Frontal cortex (tissue), 4 donors: ENCODE data around the gene EIF5B. TPM values are rescaled to one million over a fixed set of nuclear protein-coding genes. Genes with fewer than 3 reads are reported as not detected.

ENCODE experiments used
- DNase-seq, 2 donors: peaks; one replicate each; pipeline ENCODE4 v3.0.0; 2012; ENCODE audit warnings: low spot score in 2 of 2
- FAIRE-seq: peaks from 2 replicates; lab custom pipeline; 2012; peaks lifted over from hg19 to GRCh38; lab: Jason Lieb, UNC
- total RNA-seq: library from RNA; depleted of rRNA; stranded (reverse); fragments of >200 nt; gene quantifications from one replicate; pipeline ENCODE4 v1.2.3, GENCODE V29; 2014
- donor health status: control.
- donor health status: control.
- donor health status: control.

Gene EIF5B
- total RNA-seq, 1 donor from 2014 or later: 13.0 TPM

DNA sequence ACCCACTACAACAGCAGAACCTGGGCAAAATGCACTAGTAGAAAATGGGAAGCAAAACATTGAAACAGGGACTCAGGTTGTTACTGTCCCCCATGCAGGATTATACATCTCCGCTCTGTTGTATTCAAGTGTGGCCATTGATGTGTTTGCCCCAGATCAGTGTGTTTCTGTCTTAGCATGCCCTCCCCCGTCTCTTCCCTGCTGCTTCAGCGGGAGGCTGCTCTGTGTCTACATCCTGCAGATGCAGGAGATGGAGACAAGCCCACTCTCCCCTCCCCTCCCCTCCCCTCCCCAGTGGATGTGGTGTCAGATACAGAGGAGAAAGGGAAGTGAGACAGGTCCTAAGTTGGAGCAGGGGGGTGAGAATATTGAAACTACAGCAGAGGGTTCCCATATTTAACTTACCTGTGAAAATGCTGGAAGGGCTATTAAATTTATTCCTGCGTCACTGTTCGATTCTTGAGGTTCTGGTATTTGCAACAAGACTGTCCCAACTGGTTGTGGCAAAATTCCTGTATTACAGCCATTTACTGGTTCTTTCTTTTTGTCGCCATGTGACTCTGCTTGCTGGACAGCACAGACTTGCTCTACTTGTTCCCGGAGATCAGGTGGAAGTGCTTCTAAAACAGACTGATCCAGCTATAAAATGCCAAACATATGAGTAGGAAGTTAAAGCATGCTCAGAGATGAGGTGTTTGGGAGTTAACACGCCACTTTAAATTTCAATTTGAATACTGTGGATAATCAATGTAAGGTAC, 67.0 kb downstream of the EIF5B start:
- DNase-seq (no peak), FAIRE-seq (no peak)

DNA sequence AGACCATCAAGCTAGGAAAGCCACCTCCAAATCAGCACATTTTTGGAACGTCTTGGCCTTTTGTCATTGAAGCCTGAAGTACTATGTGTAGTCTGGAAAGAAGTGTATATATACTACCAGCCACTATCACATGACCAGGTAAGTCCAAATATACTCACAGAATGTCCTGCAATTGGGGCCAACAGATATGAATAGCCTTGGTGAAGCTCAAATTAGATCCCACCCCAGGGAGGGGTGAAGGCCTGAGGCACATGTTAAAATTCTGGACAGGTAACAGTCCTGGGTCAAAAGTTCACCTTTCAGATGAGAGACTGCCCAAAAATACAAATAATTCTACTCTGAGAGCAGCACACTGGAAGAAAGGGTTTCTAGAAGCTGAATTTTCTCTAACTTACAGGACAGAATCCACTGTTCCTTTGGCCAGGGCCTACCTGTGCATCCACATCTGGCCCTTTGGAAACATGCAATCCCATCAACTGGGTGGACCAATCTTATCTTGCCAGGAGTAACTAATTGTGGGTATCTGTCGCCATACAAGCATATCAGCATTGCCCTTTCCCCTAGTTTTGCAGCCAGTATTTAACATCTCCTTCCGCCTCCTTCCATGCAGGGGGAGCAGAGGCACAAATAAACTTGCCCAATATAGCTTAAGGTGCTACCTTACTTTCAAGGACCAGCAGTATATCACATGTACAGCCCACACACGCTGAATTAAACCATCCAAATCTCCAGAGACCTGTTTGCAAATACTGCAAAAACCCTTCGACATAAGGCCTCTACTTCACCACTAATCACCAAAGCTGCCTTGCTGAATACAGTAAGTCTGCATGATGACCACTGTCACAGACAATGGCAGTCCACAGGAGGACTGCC, 67.8 kb downstream of the EIF5B start:
- FAIRE-seq: no peak
- no peak for DNase-seq

DNA sequence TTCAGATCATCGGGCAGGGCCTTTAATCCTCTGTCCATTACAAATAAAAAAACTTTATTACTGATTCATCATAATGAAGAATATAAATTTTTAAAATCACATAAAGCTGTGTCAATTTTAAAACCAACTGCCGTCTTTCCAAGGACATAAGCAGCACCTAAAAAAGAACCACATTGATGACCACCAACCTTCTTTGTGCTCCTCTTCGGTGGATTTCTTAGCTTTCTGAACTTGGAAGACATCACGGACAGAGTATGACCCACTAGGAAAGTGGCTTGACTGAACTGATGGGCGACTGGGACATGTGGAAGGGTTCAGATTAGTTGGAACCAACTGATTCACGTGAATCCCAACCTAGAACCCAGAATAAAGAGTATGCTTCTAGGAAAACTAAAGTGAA, 68.9 kb downstream of the EIF5B start:
- FAIRE-seq: no peak

DNA sequence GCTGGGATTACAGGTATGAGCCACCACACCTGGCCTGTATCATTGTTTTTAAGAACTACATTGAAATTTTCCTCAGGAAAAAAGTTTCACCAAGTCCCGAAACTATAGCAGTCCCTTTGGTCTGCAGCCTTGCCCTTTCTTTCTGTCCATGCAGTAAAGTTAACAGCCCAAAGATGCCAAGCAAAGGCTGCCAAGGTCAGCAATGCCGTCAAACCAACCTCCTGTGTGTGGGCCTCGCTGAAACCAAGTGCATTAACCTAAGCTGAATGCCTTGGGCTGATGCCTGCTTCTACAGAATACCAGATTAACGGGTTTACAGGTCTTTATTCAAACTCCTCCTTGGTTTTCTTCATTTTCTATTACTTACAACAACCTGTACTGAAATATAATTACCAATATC, 73.1 kb downstream of the EIF5B start:
- FAIRE-seq (no peak), DNase-seq (no peak)

More for the DNA sequence above, 68.9 kb downstream of the EIF5B start:
- no peak for DNase-seq

DNA sequence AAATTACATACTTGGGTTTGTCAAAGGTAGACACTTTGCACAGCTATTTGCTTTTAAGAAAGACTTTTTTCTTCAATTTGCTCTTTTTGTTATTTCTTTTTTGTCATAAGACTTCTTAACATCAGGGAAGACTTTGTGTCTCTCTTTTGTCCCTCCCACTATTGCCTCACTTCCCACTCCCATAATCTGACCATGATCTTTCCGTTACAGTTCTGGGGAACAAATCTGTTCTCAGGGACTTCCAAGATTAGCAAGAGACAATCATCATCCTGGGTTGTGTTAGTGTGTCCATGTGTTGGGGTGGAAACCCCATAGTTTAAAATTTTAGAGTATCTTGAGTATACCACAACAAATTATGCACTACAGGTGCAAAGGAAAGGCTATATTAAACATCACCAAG, 77.4 kb downstream of the EIF5B start:
- FAIRE-seq (no peak), DNase-seq (no peak)

DNA sequence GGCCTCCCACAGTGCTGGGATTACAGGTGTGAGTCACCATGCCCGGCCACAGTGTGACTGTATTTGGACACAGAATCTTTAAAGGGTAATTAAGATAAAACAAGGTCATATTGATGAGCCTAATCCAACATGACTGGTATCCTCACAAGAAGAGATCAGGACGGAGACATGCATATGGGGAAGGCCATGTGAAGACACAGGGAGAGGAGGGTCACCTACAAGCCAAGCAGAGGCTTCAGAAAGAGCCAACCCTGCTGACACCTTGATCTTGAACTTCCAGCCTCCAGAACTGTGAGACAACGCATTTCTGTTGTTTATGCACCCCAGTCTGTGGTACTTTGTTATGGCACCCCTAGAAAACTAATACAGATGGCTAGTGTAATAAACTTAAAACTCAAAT, 80.2 kb downstream of the EIF5B start:
- FAIRE-seq: no peak

DNA sequence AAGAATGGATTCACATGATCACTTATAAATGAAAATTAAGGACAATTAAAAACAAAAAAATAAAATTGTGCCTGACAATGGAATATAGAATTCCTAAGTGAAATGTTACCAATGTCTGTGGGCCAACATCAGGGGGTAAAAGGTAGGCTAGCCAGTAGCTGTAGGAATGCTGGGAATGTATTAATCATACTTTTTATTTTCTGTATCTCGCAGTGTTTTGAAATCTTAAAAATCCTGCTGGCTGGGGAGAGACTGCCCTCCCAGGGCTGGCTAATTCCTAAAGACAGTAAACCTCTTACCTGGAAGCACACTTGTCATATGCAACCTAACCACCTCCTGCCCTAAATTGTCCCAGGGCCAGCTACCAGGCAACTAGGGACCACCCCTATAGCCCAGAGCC, 82.8 kb downstream of the EIF5B start:
- DNase-seq (no peak), FAIRE-seq (no peak)

More for the DNA sequence above, 80.2 kb downstream of the EIF5B start:
- DNase-seq: no peak

DNA sequence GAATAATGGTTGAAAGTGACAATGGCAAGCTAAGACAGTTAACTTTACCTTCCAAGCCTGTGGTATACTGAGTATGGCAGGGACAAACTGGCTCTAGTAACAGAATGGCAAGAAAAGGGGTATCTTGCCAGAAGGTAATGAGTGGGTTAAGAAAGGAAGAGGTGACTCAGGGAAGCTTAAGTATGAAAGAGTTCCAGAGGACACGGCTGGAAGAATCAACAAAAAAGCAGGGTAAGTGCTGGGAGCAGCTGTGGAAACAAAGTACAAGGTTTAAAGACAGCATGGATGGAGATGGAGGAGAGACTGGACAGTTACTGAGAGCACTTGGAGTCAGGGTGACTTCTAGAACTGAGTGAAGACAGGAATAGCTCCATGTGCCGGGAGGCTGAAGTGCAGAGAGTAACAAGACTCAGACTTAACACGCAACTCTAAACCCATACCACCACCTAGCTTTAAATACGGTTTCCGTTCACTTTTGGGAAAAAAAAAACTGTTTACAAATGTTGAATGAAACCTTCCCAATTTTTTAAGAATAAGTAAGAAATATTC, 83.6 kb downstream of the EIF5B start:
- no peak for DNase-seq
- FAIRE-seq: no peak

DNA sequence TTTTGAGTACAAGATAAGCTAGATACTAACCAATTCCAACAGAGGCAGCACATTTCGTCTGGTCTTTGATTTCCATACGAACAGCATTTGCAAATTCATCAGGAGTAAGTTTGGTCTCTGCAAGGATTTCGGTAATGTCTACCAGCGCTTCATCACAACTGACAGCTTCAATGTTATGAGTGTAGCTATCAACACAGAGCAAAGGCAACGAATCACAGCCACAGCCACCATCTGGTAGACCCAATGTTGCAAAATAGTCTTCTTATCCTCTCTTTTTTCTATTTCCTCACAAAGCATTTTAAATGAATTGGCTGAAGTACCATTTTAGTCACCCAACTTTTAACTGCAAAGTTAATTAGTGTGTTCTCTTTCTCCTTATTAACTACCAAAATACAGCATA, 84.3 kb downstream of the EIF5B start:
- no peak for DNase-seq
- no peak for FAIRE-seq

DNA sequence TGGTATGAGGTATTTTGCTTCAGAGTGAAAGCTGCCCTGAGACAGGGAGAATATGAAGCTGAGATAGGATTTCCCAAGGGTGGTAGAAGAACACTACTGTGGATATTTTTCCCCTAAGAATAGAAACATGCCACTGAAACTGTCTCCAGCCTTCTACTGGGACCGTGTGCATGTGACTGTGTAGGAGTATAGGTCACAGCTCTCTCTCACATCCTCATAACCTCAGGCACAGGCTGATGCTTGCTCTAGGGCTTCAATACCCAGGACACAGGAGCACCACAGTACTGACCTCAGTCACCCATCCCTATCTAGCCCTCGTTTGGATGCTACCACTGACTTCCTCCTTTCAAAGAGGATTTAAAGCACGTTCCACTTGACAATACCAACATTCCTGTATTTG, 85.4 kb downstream of the EIF5B start:
- DNase-seq (no peak), FAIRE-seq (no peak)

DNA sequence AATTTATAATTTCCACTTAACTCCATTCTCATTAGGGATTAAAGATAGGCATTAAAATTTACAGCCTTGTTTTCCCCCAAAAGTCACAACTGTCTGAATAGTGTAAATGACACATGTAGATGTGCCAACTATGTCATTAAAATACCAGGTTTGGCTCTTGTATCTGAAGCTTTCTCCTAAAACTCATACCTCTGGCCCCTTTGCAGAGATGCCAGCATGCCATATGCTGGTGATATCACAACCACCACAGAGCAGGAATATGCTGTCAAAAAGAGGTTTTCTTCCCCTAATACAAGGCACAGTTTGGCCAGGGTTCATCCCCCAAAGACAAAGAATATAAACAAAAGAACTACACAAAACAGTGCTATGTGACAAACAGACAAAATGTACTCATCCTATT, 87.2 kb downstream of the EIF5B start:
- FAIRE-seq (no peak), DNase-seq (no peak)

DNA sequence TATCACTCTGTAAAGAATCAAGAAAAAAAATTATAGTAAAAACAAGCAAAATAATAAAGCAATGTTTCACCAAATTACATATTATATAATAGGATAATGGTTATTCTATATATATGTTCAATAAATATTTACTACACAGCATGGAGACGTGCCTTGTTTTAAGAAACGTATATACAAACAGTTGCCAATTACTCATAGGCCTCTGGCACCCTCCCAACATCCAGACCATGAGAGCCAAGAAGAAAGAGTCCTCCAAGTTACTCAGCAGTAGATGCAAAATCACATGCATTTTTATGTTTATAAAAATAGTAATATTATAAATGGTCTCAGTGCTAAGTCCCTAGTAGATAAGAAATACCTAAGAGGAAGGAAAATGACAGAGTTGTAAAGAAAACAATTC, 87.8 kb downstream of the EIF5B start:
- DNase-seq (no peak), FAIRE-seq (no peak)

DNA sequence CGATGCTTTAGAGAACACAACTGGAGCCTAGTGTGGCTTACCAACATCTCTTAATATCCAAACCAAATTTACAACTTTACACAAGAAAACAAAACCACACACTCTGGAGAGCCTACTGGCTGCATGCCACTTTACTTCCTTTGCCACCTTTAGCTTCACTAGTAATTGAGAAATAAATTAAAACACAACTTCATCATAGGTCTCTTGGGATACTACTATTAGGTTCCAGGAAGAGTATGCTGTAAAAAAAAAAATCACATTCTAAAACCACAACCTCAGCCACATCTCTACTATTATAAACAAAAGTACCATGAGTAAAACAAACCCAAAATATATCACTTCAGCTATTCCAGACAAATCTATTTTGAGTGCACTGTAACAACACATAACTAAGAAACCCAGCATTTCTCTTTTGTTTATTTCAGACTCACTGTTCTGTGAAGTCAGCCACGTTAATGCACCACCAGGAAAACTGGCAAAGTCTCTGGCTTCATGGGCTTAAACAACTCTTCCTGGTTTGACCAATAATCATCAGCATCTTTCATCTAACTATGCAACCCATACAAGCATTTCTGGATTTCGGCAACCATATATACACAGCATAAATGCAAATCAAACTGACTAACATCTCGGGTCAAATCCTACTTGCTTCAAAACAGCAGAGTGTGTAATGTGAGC, 93.6 kb downstream of the EIF5B start:
- FAIRE-seq: no peak
- DNase-seq: no peak

DNA sequence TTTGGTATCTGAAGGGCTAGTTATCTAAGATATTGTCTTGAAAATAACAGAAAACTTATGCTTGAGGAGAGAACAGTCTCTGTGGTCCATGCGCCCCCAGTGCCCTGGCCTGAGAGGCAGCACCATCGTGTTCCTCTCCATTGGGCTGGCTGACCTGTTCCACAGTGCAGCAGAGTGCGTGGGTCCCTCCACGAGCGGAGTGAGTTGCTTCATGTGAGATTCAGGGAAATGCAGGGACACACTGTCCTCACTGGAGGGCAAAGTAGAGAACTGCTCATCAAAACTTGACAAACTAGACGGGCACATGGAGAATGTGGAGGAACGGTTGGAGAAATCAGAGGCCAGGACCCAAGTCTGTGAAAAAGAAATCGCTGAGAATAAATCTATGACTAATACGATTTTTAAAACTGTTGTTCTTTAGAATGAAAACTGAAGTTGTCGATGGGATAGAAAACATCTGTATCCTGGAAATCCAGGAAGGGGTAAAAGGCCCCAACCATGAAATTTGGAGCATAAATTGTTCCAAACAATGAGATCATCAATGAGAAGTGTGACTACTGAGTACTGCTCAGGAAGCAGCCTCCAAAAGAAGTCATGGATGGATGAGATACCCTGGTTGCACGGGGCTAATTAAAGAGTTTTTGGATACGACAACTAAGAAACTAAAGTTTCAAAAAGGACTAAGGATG, 94.5 kb downstream of the EIF5B start:
- no peak for DNase-seq
- FAIRE-seq: no peak

DNA sequence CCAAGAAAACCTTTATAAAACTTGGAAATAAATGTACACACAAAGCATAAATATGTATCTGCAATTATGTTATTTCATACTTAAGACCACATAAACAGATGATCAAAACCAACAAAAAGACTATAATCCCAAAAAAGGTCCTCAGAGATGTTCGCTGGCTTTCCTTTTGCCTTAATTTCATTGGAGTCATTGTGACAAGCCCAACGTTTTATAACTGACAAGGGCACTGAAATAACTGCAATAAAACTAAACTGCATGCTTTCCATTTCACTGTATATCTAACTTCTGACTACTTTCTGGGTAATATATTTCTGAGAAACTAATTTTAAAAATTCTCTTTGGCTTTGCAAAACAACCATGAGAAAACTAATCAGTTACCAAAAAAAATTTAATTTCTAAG, 96.2 kb downstream of the EIF5B start:
- FAIRE-seq: no peak

DNA sequence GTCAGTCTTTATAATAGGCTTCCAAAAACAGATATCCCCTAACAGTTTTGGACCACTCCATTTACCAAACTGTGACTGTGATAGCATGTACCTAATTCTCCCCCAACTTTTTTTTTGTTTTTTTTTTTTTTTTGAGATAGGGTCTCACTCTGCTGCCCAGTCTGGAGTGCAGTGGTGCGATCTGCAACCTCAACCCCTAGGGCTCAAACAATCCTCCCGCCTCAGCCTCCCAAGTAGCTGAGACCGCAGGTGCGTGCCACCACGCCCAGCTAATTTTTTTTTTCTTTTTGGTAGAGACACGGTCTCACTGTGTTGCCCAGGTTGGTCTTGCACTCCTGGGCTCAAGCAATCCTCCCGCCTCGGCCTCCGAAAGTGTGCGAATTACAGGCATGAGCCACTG, 99.7 kb downstream of the EIF5B start:
- no peak for DNase-seq
- no peak for FAIRE-seq

More for the DNA sequence above, 96.2 kb downstream of the EIF5B start:
- DNase-seq: no peak

DNA sequence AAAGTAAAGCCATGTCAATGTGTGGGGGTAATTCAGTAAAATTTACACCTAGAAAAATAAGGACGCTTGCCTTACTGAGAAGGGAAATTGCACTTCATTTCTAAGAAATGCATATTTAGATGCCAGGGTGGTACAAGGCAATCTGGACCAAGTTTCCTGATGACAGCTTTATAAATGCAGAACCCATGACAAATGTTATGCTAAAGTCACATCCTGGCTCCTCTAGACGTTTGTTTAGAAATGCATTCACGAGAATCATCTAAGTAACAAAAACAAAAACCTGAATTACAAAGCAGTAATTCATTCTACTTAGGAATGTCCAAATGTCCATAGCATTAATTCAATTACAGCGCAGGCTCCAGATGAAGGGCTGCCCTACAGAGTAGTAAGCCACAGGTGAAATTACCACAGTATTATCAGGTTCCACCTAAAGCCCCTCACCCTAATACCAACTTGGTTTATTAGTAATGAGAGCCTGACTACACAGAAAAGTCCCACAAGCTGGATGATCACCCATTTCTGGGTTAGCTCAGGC, 102.8 kb downstream of the EIF5B start:
- FAIRE-seq (no peak), DNase-seq (no peak)

DNA sequence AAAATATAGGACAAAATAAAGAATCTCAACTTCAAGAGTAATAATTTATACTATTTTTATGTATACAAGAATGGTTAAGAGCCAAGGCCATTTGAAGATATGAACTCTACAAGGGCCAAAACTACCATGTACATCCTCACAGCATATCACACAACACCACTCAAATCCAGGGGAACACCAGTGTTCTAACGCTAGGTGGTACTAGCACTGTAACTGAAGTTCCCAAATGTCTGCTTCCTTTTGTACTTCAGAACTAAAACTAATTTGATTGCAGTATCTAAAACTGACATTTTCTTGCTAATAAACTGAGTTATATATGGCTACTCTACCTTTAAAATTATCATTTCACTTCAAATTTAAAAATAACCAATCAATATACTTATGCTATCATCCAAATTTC, 105.6 kb downstream of the EIF5B start:
- FAIRE-seq: no peak
- DNase-seq: no peak

DNA sequence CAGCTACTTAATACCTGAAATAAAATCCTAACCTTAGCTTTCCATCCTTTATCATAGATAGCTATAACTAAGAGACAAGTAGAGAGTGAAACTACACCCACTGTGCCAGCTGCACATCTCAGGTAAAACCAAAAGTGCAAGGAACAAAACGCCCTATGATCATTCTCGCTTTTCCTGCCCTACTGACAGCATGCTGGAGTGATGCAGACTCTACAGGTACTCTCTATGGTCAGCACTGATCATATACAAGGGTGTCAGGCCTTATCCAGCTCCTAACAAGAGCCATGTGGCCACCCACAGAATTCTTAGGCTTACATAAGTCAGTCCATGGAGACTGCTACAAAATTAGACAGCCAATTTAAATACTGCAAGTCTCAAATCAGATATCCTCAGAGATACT, 107.0 kb downstream of the EIF5B start:
- no peak for DNase-seq

DNA sequence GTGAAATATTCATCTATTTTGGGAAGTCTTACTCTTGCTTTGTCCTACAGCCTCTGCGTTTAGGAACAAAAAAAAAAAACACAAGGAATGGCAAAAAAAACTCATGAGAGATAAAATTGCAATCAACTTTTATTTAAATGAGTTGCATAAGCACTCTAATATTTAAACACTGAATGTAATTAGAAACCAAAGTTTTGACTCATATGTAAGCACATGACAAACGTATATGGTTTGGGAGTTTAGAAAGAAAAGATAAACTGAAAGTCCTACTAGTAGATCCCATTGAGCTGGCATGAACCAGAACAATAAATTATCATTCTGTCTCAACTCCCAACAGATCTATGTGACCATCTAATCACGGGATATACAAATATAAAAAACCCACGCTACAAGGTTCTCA, 107.9 kb downstream of the EIF5B start:
- DNase-seq (no peak), FAIRE-seq (no peak)

More for the DNA sequence above, 107.0 kb downstream of the EIF5B start:
- no peak for FAIRE-seq
